ENCODE results near the gene KRT12. TPM values are rescaled to one million over a fixed set of nuclear protein-coding genes. Genes with fewer than 3 reads are reported as not detected.

KRT12 gene
- total RNA-seq, 2 donors from 2014 or later = not detected

Other genes with a start within 250 kb of the KRT12 start
- gene SMARCE1, start 219.4 kb downstream of the KRT12 start, total RNA-seq = 10 to 100 TPM; 60.0 to 77.5 TPM
- not detected for gene KRT222, start 202.0 kb downstream of the KRT12 start, total RNA-seq
- not detected for gene KRT24, start 163.5 kb downstream of the KRT12 start, total RNA-seq
- gene KRT25, start 111.9 kb downstream of the KRT12 start, total RNA-seq = not detected
- gene KRT26, start 95.0 kb downstream of the KRT12 start, total RNA-seq = not detected
- not detected for gene KRT27, start 84.7 kb downstream of the KRT12 start, total RNA-seq
- gene KRT28, start 67.3 kb downstream of the KRT12 start, total RNA-seq = not detected
- gene KRT10, start 44.6 kb downstream of the KRT12 start, total RNA-seq = 10 to 100 TPM; 25.2 to 28.3 TPM
- gene KRT20, start 18.0 kb upstream of the KRT12 start, total RNA-seq = not detected
- gene KRT23, start 70.4 kb upstream of the KRT12 start, total RNA-seq = not detected
- not detected for gene KRT39, start 99.7 kb upstream of the KRT12 start, total RNA-seq
- gene KRT40, start 117.1 kb upstream of the KRT12 start, total RNA-seq = not detected
- gene KRTAP3-3, start 126.9 kb upstream of the KRT12 start, total RNA-seq = not detected
- not detected for gene KRTAP3-2, start 132.7 kb upstream of the KRT12 start, total RNA-seq
- not detected for gene KRTAP3-1, start 141.9 kb upstream of the KRT12 start, total RNA-seq
- not detected for gene KRTAP1-5, start 160.0 kb upstream of the KRT12 start, total RNA-seq
- not detected for gene KRTAP1-4, start 163.0 kb upstream of the KRT12 start, total RNA-seq
- gene KRTAP1-3, start 167.7 kb upstream of the KRT12 start, total RNA-seq = not detected
- not detected for gene KRTAP1-1, start 174.2 kb upstream of the KRT12 start, total RNA-seq
- gene KRTAP2-1, start 180.1 kb upstream of the KRT12 start, total RNA-seq = not detected
- not detected for gene KRTAP2-2, start 188.0 kb upstream of the KRT12 start, total RNA-seq
- gene KRTAP2-3, start 192.9 kb upstream of the KRT12 start, total RNA-seq = not detected
- gene KRTAP2-4, start 198.7 kb upstream of the KRT12 start, total RNA-seq = not detected
- gene KRTAP4-7, start 216.9 kb upstream of the KRT12 start, total RNA-seq = not detected
- gene KRTAP4-8, start 230.9 kb upstream of the KRT12 start, total RNA-seq = not detected
- not detected for gene KRTAP4-16, start 235.0 kb upstream of the KRT12 start, total RNA-seq
- gene KRTAP4-9, start 238.2 kb upstream of the KRT12 start, total RNA-seq = not detected

Measured in T-helper 17 cell (primary cell).